Stimulated activated CD4-positive, alpha-beta T cell treated with anti-CD3 and anti-CD28 coated beads, Interleukin-2, amount 100 ng/mL, for 24 hours (primary cell): ENCODE data around the gene KIAA1549.

Source experiments
- DNase-seq, 2 donors: peaks; one replicate each; pipeline ENCODE4 v3.0.0-alpha.2; 2020

The KIAA1549 gene

GRCh38 chr7:138878856-138879255 is 102.3 kb downstream of the KIAA1549 start:
- DNase-seq: no peak

DNA sequence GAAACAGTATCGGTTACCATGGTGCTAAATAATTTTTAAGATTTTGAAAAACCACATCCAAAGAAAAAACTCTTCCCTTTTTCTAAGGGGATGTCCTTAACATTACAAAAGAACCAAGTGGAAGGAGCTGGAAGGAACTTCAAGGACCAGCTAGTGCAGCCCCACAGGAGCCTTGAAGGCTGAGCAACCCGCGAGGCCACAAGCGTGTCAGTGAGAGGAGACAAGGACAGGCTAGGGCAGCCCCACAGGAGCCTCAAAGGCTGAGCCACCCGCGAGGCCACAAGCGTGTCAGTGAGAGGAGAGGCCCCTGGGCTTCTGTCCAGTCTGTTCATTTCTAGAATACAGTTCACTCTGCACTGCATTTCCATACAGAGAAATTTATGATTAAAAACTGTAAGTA is 103.1 kb downstream of the KIAA1549 start:
- DNase-seq: no peak

- DNase-seq: no peak
Measured at GRCh38 chr7:138876326-138876725, 104.9 kb downstream of the KIAA1549 start.

- peak; percentile 53 to 61 for DNase-seq
Measured at GRCh38 chr7:138875794-138876193, 105.4 kb downstream of the KIAA1549 start.

DNA sequence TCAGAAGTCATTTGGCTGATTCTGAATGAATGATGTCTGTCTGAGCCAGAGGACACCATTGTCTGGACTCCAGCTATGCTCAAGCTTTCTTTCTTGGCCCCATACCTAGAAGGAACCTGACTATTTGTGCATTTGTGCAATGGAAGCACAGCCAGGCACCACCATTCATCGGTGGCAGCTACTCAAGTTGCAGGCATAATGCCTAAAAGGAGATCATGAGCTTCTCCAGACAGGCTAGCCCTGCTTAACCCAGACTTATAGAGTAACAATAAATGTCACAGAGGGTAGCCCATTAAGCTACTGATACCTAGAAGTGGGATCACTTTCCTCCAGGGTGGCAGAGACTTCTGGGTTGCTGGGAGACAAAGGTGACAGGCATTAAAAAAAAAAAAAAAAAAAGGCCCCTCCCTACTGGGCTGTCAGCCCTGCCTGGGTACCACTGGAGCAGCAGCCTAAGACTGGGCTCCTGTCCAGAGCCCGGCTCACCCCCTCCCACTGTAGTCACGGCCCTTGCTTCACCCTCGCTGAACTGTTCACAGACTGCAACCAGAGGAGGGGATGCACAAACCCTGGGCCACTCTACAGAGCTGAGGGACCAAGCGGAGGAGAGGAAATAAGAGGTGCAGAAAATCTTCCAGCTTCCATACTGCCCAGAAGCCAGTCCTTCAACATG is 107.8 kb downstream of the KIAA1549 start:
- no peak for DNase-seq

GRCh38 chr7:138872576-138872975 is 108.6 kb downstream of the KIAA1549 start:
- no peak for DNase-seq

- DNase-seq: no peak
Measured at GRCh38 chr7:138871814-138872090, 109.4 kb downstream of the KIAA1549 start.

GRCh38 chr7:138871065-138871813 is 110.0 kb downstream of the KIAA1549 start:
- no peak for DNase-seq

DNA sequence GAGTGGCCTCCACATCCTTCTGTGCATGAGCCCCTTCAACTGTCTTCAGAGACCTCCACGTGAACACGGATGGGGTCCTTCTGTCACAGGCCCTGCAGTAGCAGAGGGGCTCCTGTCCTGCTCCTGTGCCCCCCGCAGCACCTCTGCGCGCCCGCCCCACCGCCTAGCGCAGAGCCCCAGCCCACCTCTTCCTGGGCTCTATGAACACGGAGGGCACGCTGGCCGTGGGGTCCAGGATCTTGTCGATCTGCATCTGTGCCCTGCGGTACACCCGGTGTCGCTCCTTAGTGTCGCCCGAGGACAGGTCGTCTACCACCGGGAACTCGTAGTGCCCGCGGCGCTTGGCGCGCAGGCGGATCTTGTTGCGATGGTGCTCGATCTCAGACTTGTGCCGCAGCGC is 111.8 kb downstream of the KIAA1549 start:
- no peak for DNase-seq

GRCh38 chr7:138868711-138869110 is 112.5 kb downstream of the KIAA1549 start:
- DNase-seq: no peak

- DNase-seq: no peak
Measured at GRCh38 chr7:138867744-138868143, 113.4 kb downstream of the KIAA1549 start.

GRCh38 chr7:138866353-138866752 is 114.8 kb downstream of the KIAA1549 start:
- DNase-seq: no peak

- DNase-seq: peak; percentile 19 to 30
Measured at GRCh38 chr7:138865843-138866242, 115.3 kb downstream of the KIAA1549 start.

DNA sequence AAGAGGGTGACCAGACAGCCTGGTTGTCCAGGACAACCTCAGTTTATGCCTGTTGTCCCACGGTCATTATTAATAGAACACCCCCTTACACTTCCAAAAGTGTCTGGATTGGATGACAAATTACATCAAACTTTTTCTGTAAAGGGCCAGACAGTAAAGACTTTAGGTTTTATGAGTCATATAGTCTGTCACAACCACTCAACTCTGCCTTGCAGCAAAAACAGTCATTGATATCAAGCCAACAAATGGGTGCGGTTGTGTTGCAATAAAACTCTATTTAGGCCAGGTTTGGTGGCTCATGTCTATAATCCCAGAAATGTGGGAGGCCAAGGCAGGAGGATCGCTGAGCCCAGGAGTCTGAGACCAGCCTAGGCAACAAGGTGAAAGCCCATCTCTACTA is 116.5 kb downstream of the KIAA1549 start:
- DNase-seq: no peak

GRCh38 chr7:138863931-138864330 is 117.3 kb downstream of the KIAA1549 start:
- no peak for DNase-seq

GRCh38 chr7:138861051-138861450 is 120.1 kb downstream of the KIAA1549 start:
- DNase-seq: no peak

DNA sequence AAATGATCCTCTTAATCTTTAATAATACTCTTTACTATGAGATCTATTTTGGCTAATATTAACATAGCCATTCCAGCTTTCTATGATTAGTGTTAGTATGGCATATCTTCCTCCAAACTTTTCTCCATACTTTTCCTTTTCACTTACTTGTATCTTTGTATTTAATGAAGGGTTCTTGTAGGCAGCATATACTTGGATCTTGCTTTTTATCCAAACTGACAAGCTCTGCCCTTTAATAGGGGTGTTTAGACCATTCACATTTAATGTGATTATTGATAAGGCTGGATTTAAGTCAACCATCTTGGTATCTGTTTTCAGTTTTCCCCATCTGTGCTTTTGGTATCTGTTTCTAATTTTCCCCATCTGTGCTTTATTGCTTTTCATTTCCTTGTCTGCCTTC is 123.5 kb downstream of the KIAA1549 start:
- DNase-seq: no peak

GRCh38 chr7:138854115-138854645 is 127.0 kb downstream of the KIAA1549 start:
- no peak for DNase-seq

- DNase-seq: no peak
Measured at GRCh38 chr7:138853448-138853847, 127.7 kb downstream of the KIAA1549 start.

DNA sequence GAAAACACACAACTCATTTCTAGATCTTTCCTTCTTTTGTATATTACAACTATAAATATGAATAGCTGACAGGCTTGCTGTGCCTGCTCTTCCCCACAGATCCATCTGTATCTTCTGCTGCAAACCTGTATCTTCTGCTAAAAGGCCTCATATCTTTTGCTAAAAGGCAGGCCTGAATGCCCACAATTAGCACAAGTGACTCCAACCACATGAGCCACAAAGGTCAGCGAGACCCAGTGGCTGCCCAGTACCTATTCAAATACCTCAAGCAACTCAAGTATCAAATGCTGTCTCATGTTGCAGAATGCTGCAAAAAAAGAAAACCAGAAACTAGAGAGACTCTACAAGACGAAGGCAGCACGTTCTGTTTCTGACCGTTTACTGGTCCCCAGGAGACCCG is 128.7 kb downstream of the KIAA1549 start:
- DNase-seq: no peak

- DNase-seq: no peak
Measured at GRCh38 chr7:138849701-138850100, 131.5 kb downstream of the KIAA1549 start.

DNA sequence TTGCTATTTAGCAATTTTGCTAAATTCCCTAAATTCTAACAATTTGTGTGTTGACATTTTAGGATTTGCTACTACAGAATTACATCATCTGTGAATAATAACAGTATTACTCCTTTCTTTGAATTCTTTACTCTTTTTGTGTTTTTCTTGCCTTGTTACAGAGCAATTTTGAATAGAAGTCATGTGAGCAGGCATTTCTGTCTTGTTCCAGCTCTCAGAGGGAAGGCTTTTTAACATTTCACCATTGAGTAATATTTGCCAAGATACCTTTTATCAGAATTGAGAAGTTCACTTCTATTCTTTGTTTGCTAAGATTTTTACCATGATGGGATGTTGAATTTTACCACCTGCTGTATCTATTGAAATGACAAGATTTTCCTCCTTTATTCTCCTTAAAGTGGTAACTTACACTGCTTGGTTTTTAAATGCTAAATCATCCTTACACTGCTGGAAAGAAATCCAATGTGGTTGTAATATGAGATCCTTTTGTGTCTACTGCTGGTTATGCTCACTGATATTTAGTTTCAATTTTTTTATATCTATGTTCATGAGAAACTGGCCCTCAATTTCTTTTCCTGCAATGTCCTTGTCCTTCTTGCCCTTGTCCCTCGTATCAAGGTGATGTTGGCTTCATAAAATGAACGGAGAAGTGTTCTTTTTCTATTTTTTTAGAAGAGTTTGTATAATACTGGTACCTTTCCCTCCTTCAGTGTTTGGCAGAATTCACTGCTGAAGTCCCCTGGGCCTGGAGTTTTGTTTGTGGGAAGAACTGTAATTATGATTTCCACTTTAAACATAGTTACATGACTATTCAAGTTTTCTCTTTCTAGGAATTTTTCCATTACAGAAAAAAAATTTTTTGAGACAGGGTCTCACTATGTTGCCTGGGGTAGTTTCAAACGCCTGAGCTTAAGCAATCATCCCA is 132.9 kb downstream of the KIAA1549 start:
- DNase-seq: no peak

DNA sequence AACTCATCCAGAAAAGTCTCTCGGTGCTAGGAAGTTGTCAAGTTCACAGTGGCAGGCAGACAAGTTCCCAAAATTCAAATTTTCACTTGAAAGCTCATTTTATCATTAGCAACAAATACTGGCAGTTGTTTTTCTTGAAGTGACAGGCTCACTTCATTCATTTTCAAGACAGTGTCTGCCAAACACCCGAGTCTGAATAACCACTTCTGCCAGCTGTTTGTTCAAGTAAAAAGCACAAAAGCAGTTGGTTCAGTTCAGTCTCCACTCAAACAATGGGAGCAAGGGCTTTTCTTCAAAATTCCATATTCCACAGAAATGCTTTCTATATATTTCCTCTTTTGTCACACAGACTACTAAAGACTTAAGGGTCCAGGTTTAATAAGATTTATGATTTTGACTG is 135.5 kb downstream of the KIAA1549 start:
- no peak for DNase-seq
